Endothelial cell of umbilical vein (primary cell): ENCODE data around the gene LRRFIP2. TPM values are rescaled to one million over a fixed set of nuclear protein-coding genes. Genes with fewer than 3 reads are reported as not detected.

ENCODE experiments used
- BruUV-seq: library from RNA; stranded (reverse); fragments of 400-500 nt; replicated peaks from 2 replicates; lab custom pipeline; 2021; lab: Mats Ljungman, UMichigan
- CTCF ChIA-PET: fragments of 300-600, 350-600 bp; sonication (Branson Sonifier 250); formaldehyde crosslinking; loops from one replicate; lab custom pipeline; 2021; ENCODE audit warnings: antibody characterized with exemption, inconsistent platforms; lab: Charles Lee
- POLR2A ChIA-PET: fragments of 300-600, 350-600 bp; sonication (Branson Sonifier 250); formaldehyde crosslinking; loops from one replicate; lab custom pipeline; 2021; ENCODE audit warnings: antibody characterized with exemption, inconsistent platforms; lab: Charles Lee
- DNase-seq: peaks from one replicate; pipeline ENCODE4 v3.0.0-alpha.2; 2011; ENCODE audit warnings: low read depth, low spot score
- FAIRE-seq: peaks from 2 replicates; lab custom pipeline; 2011; peaks lifted over from hg19 to GRCh38; lab: Jason Lieb, UNC
- H2AFZ ChIP-seq: 2 replicates; pipeline ENCODE4 v1.6.0; 2012; ENCODE audit warnings: low read depth, low read length, control low read depth, inconsistent platforms
- H3K27ac ChIP-seq: 2 replicates; pipeline ENCODE4 v1.5.1; 2011; ENCODE audit warnings: low read depth, mild to moderate bottlenecking, control low read depth, low read length, moderate library complexity; ENCODE audit not compliant: insufficient read depth
- H3K27me3 ChIP-seq, 2 experiments: 2 replicates each; pipeline versions ENCODE4 v1.6.0 to v1.6.1; 2011; ENCODE audit warnings: low read length in 2 of 2, mixed read lengths in 1 of 2; ENCODE audit not compliant: control insufficient read depth in 2 of 2, insufficient read depth in 2 of 2
- H3K36me3 ChIP-seq, 2 experiments: 2 replicates in 1 of 2; 3 replicates in 1 of 2; pipeline ENCODE4 v1.5.1; 2011; ENCODE audit warnings: low read length in 2 of 2, mild to moderate bottlenecking in 1 of 2, moderate library complexity in 1 of 2; ENCODE audit not compliant: control insufficient read depth in 2 of 2, insufficient read depth in 2 of 2; ENCODE audit errors: extremely low read depth in 1 of 2
- H3K4me1 ChIP-seq: 3 replicates; pipeline ENCODE4 v1.5.1; 2011; ENCODE audit warnings: mild to moderate bottlenecking, low read length; ENCODE audit not compliant: control insufficient read depth, insufficient read depth; ENCODE audit errors: extremely low read depth
- H3K4me2 ChIP-seq: 2 replicates; pipeline ENCODE4 v1.6.1; 2011; ENCODE audit warnings: low read length, control low read depth, mixed read lengths; ENCODE audit not compliant: insufficient read depth
- H3K4me3 ChIP-seq, 3 experiments: fragments of 200-600 bp in 1 of 3; sonication (generic), shearing (Covaris generic) in 1 of 3; replicated peaks in 1 of 3; 2 replicates each; pipeline ENCODE4 v1.5.1; 2011 to 2016; ENCODE audit warnings: control low read depth in 3 of 3, low read length in 3 of 3, mild to moderate bottlenecking in 2 of 3, inconsistent platforms in 1 of 3, low read depth in 1 of 3, moderate library complexity in 1 of 3; ENCODE audit not compliant: insufficient read depth in 1 of 3
- H3K79me2 ChIP-seq: 2 replicates; pipeline ENCODE4 v1.6.0; 2012; ENCODE audit warnings: low read length, inconsistent platforms; ENCODE audit not compliant: control insufficient read depth, insufficient read depth
- H3K9ac ChIP-seq: replicated peaks from 2 replicates; pipeline ENCODE3; 2011; ENCODE audit warnings: low read length, control low read depth; ENCODE audit not compliant: insufficient read depth; ENCODE audit errors: extremely low read depth
- H3K9me1 ChIP-seq: replicated peaks from 3 replicates; pipeline ENCODE4 v1.6.0; 2011; ENCODE audit warnings: mild to moderate bottlenecking, low read length; ENCODE audit not compliant: control insufficient read depth, insufficient read depth; ENCODE audit errors: extremely low read depth
- H3K9me3 ChIP-seq: replicated peaks from 2 replicates; pipeline ENCODE4 v1.5.1; 2012; ENCODE audit warnings: low read length, inconsistent platforms; ENCODE audit not compliant: control insufficient read depth, insufficient read depth
- H4K20me1 ChIP-seq: replicated peaks from 2 replicates; pipeline ENCODE3; 2011; ENCODE audit warnings: mild to moderate bottlenecking, low read length; ENCODE audit not compliant: control insufficient read depth, insufficient read depth; ENCODE audit errors: extremely low read depth
- EZH2 ChIP-seq: IDR thresholded peaks from 2 replicates; pipeline ENCODE4 v1.6.1; 2012; ENCODE audit warnings: borderline replicate concordance, low read depth, mild to moderate bottlenecking, moderate library complexity, low read length, inconsistent platforms; ENCODE audit not compliant: severe bottlenecking
- FOS ChIP-seq: IDR thresholded peaks from 2 replicates; pipeline ENCODE4 v1.6.1; 2011; ENCODE audit warnings: mild to moderate bottlenecking, low read length, moderate library complexity, borderline replicate concordance; ENCODE audit not compliant: insufficient read depth
- GATA2 ChIP-seq: IDR thresholded peaks from 2 replicates; pipeline ENCODE4 v1.7.0; 2011; ENCODE audit warnings: low read depth, mild to moderate bottlenecking, moderate library complexity, mixed read lengths, low read length; ENCODE audit not compliant: insufficient read length, insufficient read depth
- JUN ChIP-seq: IDR thresholded peaks from 2 replicates; pipeline ENCODE4 v1.6.1; 2011; ENCODE audit warnings: borderline replicate concordance, low read depth; ENCODE audit not compliant: insufficient read length, insufficient read depth
- MYC ChIP-seq: IDR thresholded peaks from one replicate; pipeline ENCODE4 v1.6.1; 2011; ENCODE audit warnings: mild to moderate bottlenecking, low read depth, low read length
- POLR2A ChIP-seq: IDR thresholded peaks from 2 replicates; pipeline ENCODE4 v1.6.1; 2012; ENCODE audit warnings: low read depth, mild to moderate bottlenecking, control low read depth, low read length
- POLR2AphosphoS5 ChIP-seq: IDR thresholded peaks from 2 replicates; pipeline ENCODE4 v1.6.1; 2012; ENCODE audit warnings: low read depth, mild to moderate bottlenecking, control low read depth, low read length, moderate library complexity; ENCODE audit not compliant: insufficient read depth
- dilution Hi-C: fragments of 300-500 bp; cut with MboI; formaldehyde crosslinking; loops from one replicate; pipeline ENCODE4 v1.15.0; 2019; ENCODE audit warnings: low sequenced_read_pairs; ENCODE audit not compliant: extremely low pct_ligation_motif_present
- intact Hi-C: fragments of 100-400 bp; cut with micrococcal nuclease; formaldehyde crosslinking; loops from one replicate; pipeline ENCODE4 v1.10.0; 2022
- polyA plus RNA-seq, 4 experiments: library from polyadenylated mRNA; depleted of rRNA in 3 of 4; stranded (reverse) in 3 of 4; unstranded in 1 of 4; fragments of >200 nt; gene quantifications; 2 replicates each; pipeline versions ENCODE4 v1.2.1 to v1.2.3, GENCODE V29; 2011 to 2012; ENCODE audit warnings: missing spikeins in 1 of 4
- total RNA-seq: library from RNA; stranded (reverse); gene quantifications from 2 replicates; pipeline ENCODE4 v1.2.3, GENCODE V29; 2021
- TF ChIP-seq, protein P1 (sequence below): IDR thresholded peaks from 2 replicates; pipeline ENCODE4 v1.6.1; 2011; ENCODE audit not compliant: insufficient read depth, insufficient read length
- TF ChIP-seq, protein P2 (sequence below), 2 donors: IDR thresholded peaks; 1 replicate in 1 of 2; 2 replicates in 1 of 2; pipeline ENCODE4 v1.5.1; 2011; ENCODE audit warnings: low read length in 2 of 2, mild to moderate bottlenecking in 2 of 2, moderate library complexity in 2 of 2, control low read depth in 1 of 2, inconsistent platforms in 1 of 2, low read depth in 1 of 2; ENCODE audit not compliant: insufficient read depth in 1 of 2; ENCODE audit errors: extremely low read depth in 1 of 2

The LRRFIP2 gene
- total and polyA plus RNA-seq, 2 donors (not counting 3 experiments of a cell fraction or from before 2014, with no cell fraction given) = 20.8 to 78.9 TPM

DNA sequence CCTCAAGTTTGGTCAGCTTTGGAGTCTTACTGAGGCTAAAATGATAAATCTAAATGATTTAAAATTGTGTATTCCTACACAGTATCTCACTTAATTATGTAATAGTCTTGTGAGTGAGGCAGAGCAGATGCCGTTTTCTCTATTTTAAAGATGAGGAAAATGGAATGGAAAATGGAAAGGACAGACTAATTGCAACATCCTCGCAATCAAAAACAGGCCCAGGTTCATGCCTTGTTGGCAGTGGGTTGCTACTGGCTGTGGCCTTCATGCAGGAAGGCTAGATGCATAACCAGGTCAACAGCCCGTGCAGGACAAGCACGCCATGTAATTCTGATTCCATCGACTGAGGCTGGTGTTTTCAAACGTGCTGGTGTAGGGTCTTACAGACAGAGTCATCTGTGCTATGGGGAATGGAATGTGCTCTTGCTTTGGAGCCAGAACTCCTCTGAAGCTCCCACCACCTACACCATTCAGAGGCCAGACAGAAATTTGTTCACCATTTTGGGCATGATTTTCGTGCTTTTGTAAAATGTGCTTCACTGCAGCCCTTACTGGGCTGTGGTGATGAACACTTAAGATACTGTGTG, 143.2 kb downstream of the LRRFIP2 start:
- Histone ChIP-seq H2AFZ (no peak overlapping the region), H3K9me3 (no peaks in the 10 kb centered on the region), H3K79me2 (no peaks in the 10 kb centered on the region), H3K4me2 (no peak overlapping the region), H4K20me1 (no peaks in the 10 kb centered on the region), H3K27ac (no peak overlapping the region), H3K4me3 (no peak overlapping the region), H3K4me1 (no peaks in the 10 kb centered on the region), H3K9me1 (no peaks in the 10 kb centered on the region), H3K9ac (no peak overlapping the region), H3K27me3 (no peaks in the 10 kb centered on the region), H3K36me3 (peaks cover 5 to 9% of the 10 kb centered on the region in 2 experiments)
- ChIA-PET POLR2A (no interaction called here), CTCF (no interaction called here)
- DNase-seq (no peak), FAIRE-seq (no peak)
- dilution Hi-C loops = no loop called here
- no peak for TF ChIP-seq EZH2
- TF ChIP-seq POLR2A = no peak
- TF ChIP-seq JUN = no peak
- TF ChIP-seq, protein P1, sequence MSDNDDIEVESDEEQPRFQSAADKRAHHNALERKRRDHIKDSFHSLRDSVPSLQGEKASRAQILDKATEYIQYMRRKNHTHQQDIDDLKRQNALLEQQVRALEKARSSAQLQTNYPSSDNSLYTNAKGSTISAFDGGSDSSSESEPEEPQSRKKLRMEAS = no peak
- no TSS peak for BruUV-seq
- intact Hi-C loops = no loop called here

DNA sequence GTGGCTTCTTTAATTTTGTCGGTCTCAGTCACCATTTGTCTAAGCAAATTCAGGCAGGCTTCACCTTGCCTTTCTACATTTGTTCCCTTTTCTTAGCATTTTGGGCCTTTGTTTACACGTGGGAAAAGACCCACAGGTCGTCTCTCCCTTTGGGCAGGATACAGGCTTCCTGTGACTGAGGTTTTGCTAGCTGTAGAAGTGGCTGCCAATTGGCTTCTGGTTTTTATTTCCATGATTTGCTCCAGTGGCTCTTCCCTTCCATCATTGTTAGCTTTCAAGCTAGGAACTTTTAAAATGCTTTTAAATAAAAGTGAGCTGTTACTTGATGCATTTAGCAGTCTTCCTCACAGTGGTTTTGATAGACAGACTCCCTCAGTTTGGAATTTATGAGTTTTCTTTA, 143.8 kb downstream of the LRRFIP2 start:
- H3K27me3 ChIP-seq = no peaks in the 10 kb centered on the region
- H3K27ac ChIP-seq = no peak overlapping the region
- POLR2A ChIA-PET = no interaction called here
- no peaks in the 10 kb centered on the region for H4K20me1 ChIP-seq
- no peak overlapping the region for H3K9ac ChIP-seq
- dilution Hi-C loops (no loop called here), intact Hi-C loops (no loop called here)
- no peaks in the 10 kb centered on the region for H3K9me3 ChIP-seq
- H3K79me2 ChIP-seq = no peaks in the 10 kb centered on the region
- TF ChIP-seq POLR2AphosphoS5 = no peak
- TF ChIP-seq, protein P2, sequence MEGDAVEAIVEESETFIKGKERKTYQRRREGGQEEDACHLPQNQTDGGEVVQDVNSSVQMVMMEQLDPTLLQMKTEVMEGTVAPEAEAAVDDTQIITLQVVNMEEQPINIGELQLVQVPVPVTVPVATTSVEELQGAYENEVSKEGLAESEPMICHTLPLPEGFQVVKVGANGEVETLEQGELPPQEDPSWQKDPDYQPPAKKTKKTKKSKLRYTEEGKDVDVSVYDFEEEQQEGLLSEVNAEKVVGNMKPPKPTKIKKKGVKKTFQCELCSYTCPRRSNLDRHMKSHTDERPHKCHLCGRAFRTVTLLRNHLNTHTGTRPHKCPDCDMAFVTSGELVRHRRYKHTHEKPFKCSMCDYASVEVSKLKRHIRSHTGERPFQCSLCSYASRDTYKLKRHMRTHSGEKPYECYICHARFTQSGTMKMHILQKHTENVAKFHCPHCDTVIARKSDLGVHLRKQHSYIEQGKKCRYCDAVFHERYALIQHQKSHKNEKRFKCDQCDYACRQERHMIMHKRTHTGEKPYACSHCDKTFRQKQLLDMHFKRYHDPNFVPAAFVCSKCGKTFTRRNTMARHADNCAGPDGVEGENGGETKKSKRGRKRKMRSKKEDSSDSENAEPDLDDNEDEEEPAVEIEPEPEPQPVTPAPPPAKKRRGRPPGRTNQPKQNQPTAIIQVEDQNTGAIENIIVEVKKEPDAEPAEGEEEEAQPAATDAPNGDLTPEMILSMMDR (IDR thresholded peaks at IDR 0.05; ENCODE audit: extremely low read depth in 1 of 2, insufficient read depth in 1 of 2, low read depth in 1 of 2, low read length in 2 of 2) = no peak
- no peak for TF ChIP-seq GATA2
- TF ChIP-seq JUN = no peak
- TF ChIP-seq FOS = no peak
- TF ChIP-seq, protein P1 = no peak
- TF ChIP-seq EZH2 = no peak
- TF ChIP-seq MYC = no peak
- peaks cover 9 to 10% of the 10 kb centered on the region in 2 experiments for H3K36me3 ChIP-seq
- DNase-seq (peak; percentile 30), FAIRE-seq (no peak)
- no peak overlapping the region for H3K4me2 ChIP-seq
- BruUV-seq = no TSS peak
- CTCF ChIA-PET = no interaction called here
- H3K4me3 ChIP-seq = no peak overlapping the region
- H2AFZ ChIP-seq = no peak overlapping the region
- H3K4me1 ChIP-seq = no peaks in the 10 kb centered on the region
- no peaks in the 10 kb centered on the region for H3K9me1 ChIP-seq
